Right ventricle myocardium superior (tissue), 1 donor: Measurements from ENCODE around the gene ITPK1. TPM values are rescaled to one million over a fixed set of nuclear protein-coding genes. Genes with fewer than 3 reads are reported as not detected.
"Not testable (repeated sequence)": the region's sequence is repeated elsewhere in the genome, so short reads cannot be mapped to it uniquely, and the experiment has no call there.

ENCODE experiments used
- ATAC-seq: fragments of 200-7000 bp; cut with Tn5 transposase; one replicate; pipeline ENCODE4 v1.9.1; 2020; ENCODE audit warnings: mild to moderate bottlenecking; ENCODE audit not compliant: poor library complexity
- DNase-seq: peaks from one replicate; pipeline ENCODE4 v3.0.0-alpha.2; 2020
- intact Hi-C: fragments of 100-400 bp; cut with DNase I; formaldehyde crosslinking; loops from one replicate; pipeline ENCODE4 v1.11.2; 2022
- long read RNA-seq: library from polyadenylated mRNA; unstranded; transcript quantifications from one replicate; pipeline ENCODE4 v2.0.0, GENCODE V29; 2021
- total RNA-seq: library from RNA; stranded (reverse); fragmentation: NEBNext Ultra II Directional; extraction: Animal tissue kit (Norgen Biotek cat#: 25700); gene quantifications from one replicate; pipeline ENCODE4 v1.2.1, GENCODE V29; 2021
- donor health status: DM: no; HTN: yes; CAD: no; lungs with severe emphysema.

The ITPK1 gene
- 115 TPM for total RNA-seq
- long read RNA-seq, full-length matches to known transcripts, result 188 of 451 reads
- long read RNA-seq, partial matches to known transcripts, result 171 of 451 reads
- long read RNA-seq, other reads (novel, unspliced or antisense), result 92 of 451 reads

DNA sequence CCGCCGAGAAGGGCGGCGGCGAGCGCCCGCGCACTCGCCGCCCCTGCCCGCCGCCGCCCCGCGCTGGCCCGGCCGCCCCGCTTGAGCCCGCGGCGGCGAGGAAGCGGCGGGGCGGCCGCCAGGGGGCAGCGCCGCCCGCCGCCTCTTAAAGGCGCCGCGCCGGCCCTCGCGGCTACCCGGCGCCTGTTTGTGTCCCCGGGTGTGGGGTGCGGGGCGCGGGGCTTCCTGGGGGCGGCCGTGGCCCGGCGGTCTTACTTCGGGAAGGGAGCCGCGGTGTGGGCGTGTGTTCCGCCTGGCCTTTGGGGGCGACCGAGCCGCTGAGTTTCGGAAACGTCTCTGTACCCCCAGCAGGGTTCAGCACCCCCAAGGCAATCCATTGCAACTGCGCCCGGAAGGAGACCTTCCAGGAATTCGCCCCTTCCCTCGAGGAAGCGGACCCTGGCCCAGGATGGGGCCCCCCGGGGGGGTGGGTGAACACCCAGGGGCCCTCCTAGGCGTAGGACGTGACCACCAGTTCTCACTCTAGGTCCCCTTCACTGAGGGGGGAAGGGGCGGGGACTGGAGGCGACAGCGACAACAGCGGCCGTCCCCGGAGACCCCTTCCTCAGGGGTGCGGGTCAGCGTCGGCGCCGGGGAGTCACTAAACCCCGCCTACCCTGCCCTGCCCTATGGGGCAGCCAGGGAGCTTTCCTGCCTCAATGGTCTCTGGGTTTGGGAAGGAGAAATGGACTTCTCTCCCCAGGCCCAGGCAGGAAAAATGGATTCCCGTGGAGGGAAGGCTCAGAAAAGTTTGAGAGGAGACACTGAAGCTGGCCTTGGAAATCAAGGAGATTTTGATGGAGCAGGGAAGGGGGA is at the start of gene ITPK1:
Gene ITPK1, minus strand, starts transcription at position 105 of the 855 bp plus-strand sequence. CDS start 762 bp downstream, outside the sequence.
- DNase-seq (peak; percentile 80), ATAC-seq (peak; percentile 60)
- intact Hi-C loops, result loop anchor here (2.0 kb wide), 1 partner anchor 163 kb away; no protein-coding TSS in a partner anchor

DNA sequence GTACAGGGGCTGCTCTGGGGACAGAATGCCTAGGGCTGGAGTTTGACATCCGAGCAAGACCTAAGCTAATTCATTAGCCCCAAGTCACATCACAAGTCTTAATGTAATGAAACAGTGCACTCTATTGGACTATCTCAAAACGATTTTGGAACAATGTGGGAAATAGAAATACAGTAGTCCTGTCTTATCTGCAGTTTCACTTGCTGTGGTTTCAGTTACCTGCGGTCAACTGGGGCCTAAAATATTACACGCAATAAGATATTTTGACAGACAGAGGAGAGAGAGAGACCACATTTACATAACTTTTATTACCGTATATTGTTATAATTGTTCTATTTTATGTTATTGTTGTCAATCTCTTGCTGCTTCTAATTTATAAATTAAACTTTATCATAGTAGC is 47.8 kb upstream of the ITPK1 start:
- ATAC-seq, result no peak
- DNase-seq, result no peak
- intact Hi-C loops, result no loop called here

DNA sequence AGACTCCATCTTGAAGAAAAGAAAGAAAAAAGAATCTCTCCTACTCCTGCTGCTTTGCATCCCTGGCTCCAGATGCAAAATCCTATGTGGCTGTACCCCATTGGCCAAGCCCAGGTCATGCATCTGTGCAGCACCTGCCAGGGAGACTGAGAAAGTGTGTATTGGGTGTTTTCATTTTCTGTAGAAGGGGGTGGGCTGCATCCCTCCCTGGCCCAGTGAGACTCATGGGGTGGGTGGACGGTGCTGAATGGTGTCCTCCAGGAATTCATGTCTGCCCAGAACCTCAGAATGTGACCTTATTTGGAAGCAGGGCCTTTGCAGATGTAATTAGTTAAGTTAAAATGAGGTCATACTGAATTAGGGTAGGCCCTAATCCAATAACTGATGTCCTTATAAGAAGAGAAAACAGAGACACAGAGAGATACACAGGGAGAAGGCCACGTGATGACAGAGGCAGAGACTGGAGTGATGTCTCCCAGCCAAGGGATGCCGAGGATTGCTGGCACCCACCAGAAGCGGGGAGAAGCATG is 45.8 kb upstream of the ITPK1 start:
- DNase-seq (no peak), ATAC-seq (no peak)
- intact Hi-C loops, result no loop called here

DNA sequence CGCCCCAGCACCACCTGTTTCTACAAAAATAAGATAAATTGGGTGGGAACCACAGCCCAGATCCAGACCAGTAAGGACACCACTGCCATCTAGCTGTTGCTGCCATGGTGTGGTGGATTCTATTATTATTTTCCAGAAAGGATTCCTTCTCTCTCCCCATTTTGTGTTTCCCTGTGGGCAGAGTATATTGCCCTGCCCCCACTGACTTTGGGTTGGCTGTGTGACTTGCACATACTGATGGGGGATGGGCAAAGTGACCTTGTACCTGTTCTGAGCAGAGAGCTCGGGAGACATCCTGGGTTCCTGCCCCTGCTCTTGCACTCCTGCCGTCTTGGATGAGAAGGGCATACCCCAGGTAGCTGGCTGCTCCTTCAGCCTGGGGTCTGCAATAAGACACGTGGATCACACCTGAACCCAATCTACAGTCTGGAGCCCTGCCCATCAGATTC is 44.7 kb upstream of the ITPK1 start:
- intact Hi-C loops, result no loop called here
- no peak for DNase-seq
- no peak for ATAC-seq

DNA sequence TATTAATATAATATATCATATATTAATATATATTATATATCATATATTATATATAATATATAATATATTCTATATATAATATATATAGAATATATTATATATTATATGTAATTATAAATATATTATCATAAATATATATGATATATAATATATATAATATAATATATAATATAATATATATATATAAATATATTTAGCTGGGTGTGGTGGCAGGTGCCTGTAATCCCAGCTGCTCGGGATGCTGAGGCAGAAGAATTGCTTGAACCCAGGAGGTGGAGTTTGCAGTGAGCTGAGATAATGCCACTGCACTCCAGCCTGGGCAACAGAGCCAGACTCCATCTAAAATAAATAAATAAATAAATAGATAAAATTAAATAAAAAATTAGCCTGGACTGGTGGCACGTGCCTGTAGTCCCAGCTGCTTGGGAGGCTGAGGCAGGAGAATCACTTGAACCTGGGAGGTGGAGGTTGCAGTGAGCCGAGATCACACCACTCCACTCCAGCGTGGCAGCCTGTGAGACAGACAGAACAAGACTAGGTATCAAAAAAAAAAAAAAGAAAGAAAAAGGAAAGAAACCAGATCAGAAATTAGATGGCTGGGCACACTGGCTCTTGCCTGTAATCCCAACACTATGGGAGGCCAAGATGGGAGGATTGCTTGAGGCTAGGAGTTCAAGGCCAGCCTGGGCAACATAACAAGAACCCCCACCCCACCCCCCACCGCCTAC is 44.1 kb upstream of the ITPK1 start:
- ATAC-seq, DNase-seq, intact Hi-C loops: not testable (repeated sequence)

DNA sequence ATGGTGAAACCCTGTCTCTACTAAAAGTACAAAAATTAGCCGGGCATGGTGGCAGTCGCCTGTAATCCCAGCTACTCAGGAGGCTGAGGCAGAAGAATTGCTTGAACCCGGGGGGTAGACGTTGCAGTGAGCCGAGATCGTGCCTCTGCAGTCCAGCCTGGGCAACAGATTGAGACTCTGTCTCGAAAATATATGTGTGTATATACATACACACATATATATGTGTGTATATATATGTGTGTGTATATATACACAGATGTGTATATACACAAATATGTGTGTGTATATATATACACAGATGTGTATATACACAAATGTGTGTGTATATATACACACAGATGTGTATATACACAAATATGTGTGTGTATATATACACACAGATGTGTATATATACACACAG is 42.6 kb upstream of the ITPK1 start:
- intact Hi-C loops, DNase-seq, ATAC-seq: not testable (repeated sequence)

DNA sequence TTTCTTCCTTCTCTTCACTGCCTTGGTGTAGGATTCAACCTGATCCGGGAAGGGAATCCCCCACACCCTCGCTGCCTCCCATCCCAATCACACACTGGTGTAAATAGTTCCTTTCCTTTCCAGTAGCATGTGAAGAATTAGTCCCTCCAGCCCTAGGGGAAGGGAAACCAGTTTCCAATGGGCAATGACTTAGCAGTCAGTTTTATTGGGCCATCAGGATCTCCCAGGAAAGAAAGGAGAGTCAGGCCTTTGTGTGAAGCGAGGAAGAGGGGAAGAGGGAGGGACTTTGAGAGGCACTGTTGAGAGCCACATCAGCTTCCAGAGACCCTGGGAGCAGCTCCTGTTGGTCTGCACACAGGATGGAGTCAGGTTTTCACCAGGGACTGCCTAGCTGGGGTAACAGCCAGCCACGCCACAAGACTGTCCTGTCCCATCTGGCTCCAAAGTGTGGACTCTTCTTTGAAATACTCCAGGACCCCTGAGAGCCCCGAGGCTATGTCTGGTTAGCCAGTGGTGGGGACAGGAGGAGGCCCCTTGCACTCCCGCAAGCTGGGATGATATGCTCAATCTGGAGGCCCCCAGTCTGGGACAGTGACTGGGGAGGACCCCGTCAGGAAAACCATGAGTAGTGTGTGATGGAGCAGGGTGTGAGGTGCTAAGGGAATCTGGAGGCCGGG is 41.1 kb upstream of the ITPK1 start:
- DNase-seq, result no peak
- no peak for ATAC-seq
- intact Hi-C loops, result no loop called here

DNA sequence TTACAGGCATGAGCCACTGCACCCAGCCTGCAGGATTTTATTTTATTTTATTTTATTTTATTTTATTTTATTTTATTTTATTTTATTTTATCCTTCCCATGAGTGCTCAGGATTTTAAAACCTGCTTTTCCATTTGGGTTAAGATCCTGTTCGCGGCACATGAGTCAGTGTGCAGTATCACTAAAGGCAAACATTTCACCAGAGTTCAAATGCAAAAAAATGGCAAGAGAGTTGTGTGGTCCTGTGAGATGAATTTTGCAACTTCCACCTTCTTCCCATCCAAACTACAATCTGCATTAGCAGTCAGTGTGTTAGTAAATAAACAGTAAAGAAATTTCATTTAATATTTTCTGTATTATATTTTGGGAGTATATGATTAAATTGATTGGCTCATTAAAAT is 39.9 kb upstream of the ITPK1 start:
- DNase-seq (no peak), ATAC-seq (no peak)
- intact Hi-C loops, result no loop called here

DNA sequence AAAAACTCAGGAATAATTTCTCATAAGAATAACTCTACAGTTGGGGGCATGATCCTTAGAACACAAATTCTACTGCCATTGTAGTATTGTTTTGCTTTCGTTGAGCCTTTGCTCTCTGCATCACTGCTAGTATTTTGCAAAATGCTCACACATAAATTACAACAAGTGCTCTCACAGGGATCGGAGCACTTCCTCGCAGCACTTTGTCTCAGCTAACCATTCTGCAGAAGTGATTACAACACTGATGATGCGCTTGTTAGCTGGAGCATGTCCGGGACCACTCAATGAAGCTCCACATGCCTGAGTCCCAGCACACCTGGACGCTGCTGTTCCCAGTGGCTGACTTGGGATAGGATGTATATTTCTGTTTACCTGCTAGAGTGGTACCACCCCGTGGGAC is 37.4 kb upstream of the ITPK1 start:
- DNase-seq, result no peak
- ATAC-seq, result no peak
- intact Hi-C loops, result no loop called here

DNA sequence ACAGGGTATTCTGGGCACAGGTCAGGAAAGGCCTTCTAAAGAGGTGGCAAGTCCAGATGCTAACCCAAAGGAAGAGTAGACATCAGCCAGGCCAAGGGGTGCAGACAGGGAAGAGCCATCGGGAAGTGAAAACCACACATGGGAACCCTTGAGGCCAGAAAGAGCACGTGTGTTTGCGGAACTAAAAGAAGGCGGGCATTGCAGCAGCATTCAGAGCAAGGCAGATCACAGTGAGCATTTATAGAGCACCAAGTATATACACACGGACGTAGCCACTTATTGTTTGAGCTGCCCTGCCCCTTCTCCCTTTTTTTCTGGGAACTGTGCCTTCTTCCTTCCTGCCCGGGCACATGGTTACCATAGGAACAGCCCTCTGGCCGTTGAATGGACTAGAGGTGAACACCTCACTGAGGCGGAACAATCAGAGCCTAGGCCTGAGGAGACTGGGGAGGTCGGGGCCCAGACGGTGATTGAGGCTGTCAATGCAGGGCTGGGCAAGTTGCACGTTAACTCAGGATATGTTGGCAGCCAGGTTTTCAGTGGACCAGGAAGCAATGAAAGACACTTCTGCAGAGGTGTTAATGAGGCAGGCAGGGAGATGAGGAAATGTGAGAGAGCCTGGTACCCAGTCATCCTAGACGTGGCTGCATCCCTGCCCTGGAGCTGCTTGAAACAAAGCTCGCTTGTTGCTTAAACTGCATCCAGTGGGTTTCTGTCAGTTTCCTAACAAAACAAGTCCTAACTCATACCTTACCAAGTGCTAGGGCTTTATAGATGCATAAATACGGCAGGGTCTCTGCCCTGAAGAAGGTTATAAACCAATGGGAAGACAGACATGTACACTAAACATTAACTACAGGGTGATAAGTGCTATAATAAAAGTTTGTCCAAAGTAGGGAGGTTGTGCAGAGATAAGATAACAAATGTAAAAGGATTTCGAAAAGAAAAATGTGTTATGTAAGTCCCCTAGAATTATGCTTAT is 34.8 kb upstream of the ITPK1 start:
- ATAC-seq, result peak; percentile 27
- intact Hi-C loops, result no loop called here

DNA sequence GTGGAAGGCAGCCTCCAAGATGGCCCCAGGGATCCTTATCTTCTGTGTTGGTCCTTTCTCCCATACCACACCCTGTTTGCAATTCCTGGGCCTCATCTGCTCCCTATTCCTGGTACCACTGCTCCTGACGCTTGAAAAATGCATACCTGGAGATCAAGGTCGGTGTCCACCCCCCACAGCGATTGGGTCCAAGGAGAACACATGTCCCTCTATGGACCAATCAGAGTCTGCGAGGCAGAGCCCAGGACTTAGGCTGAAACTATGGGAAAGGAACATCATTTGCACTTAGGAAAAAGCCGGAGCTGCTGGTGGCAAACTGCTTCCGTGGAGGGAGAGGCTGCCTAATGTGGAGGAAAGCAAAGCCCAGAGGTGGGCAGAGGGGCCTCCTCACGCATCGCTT is 33.3 kb upstream of the ITPK1 start:
- intact Hi-C loops, result no loop called here
- ATAC-seq, result no peak
- DNase-seq, result no peak

More for the DNA sequence above, 34.8 kb upstream of the ITPK1 start:
- DNase-seq, result no peak

DNA sequence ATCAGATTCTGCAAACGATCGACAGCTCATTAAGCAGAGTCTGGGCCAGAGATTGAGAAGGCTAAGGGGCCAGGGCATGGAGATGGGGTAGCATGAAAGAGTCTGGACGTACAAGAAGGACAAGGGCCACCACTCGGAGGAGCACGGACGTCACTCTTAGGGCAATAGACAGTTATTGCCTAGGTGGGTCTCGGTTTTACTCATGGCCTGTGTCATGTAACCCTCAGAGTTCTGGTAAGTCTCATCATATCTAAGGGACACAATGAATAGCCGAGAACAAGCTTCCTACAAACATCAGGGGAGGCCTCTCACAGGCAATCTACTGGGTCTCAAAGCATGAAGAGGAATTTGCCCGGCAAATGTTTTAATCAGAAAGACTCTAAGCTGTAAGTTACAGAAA is 30.4 kb upstream of the ITPK1 start:
- intact Hi-C loops, result no loop called here
- ATAC-seq (no peak), DNase-seq (no peak)

DNA sequence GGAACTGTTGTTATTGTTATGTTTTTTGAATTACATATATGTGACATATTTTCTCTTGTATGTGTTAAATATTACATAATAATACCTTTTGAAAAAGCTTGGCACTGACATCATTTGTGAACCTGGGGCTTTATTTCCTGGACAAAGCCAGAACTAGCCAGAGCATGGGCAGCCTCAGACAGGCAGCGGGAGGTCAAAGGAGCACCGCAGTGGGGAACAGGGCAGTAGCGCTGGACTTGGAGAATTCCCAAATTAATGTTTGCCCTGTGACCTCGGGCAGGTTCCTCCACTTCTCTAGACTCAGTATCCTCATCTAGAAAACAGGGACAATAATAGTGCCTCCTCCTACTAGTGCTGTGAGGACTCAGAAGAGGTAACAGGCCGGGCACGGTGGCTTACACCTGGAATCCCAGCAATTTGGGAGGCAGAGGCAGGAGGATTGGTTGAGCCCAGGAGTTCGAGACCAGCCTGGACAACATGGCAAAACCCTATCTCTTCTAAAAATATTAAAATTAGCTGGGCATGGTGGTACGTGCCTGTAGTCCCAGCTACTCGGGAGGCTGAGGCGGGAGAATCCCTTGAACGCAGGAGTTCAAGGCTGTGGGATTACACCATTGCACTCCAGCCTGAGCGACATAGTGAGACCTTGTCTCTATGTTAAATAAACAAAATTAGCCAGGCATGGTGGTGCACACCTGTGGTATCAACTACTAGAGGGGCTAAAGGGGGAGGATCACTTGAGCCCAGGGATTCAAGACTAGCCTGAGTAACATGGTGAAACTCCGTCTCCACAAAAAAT is 27.3 kb upstream of the ITPK1 start:
- intact Hi-C loops, result no loop called here
- ATAC-seq (no peak), DNase-seq (no peak)

DNA sequence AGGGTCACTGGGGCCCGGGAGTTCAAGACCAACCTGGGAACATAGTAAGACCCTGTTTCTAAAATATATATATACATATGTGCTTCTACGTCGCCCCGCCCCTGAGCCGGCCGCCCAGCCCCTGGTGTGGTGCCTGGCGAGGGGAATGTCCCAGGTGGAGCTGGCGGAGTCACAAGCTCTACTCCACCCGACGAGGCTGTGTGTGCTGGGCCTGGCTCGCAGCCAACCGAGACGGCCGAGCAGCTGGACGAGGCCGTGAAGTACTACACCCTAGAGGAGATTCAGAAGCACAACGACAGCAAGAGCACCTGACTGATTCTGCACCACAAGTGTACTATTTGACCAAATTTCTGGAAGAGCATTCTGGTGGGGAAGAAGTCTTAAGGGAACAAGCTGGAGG is 22.1 kb upstream of the ITPK1 start:
- peak; percentile 83 for ATAC-seq
- intact Hi-C loops, result loop anchor here (2.0 kb wide), 1 partner anchor 185 kb away; no protein-coding TSS in a partner anchor

DNA sequence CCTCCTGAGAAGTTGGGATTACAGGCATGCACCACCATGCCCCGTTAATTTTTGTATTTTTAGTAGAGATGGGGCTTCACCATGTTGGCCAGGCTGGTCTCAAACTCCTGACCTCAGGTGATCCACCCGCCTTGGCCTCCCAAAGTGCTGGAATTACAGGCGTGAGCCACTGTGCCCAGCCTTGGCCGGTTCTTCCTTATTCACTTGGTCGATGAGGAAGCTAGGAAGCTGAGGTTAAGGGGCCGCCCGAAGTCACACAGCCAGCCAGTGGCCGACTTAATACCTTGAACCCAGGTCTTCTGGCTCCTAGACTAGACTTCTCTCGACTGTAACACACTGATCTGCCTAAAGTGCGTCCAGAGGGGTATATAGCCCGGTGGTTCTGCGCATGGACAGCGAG is 20.8 kb upstream of the ITPK1 start:
- DNase-seq, ATAC-seq, intact Hi-C loops: not testable (repeated sequence)

More for the DNA sequence above, 22.1 kb upstream of the ITPK1 start:
- peak; percentile 73 for DNase-seq

DNA sequence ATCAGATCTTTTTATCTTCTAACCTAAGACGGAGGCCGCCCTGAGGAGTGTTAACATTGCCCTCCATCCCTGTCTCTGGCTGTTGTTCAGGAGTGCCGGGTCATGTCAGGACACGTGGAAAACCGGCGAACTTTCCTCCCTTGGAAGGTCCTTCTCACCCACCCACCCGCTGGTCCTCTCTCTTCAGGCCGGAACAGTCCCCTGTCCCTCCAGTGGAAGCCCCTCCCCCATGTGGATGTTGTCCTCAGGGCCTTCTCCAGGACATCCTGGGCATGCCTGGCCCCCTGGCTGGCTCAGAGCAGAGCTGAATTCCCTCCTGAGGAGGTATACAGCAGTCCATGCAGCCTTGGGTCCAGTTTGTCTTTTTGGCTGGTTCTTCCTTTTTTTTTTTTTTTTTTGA is 20.3 kb upstream of the ITPK1 start:
- DNase-seq (no peak), ATAC-seq (no peak)
- intact Hi-C loops, result no loop called here

DNA sequence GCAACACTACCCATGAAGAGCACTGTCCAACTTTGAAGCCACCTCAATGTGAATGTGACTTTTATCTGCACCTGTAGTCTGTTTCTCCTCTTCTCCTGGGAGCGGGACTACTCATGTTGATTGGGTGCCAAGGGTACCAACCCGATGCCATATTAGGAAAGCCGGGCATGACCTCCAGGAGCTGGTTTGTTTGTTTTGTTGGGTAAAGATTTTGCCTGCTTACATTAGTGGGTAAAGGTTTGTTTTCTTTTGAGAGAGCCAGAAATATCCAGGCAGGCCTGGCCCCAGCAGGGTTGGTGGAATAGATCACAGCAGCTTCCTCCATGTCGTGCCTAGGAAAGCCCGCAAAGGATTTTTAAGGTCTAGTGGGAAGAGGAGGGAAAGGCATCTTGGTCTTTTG is 19.7 kb upstream of the ITPK1 start:
- intact Hi-C loops, result no loop called here
- ATAC-seq (no peak), DNase-seq (no peak)
